Thyroid gland (tissue), 4 donors: ENCODE results near the gene CREM. TPM values are rescaled to one million over a fixed set of nuclear protein-coding genes. Genes with fewer than 3 reads are reported as not detected.

ENCODE experiments used
- DNase-seq, 2 donors: peaks; one replicate each; pipeline ENCODE4 v3.0.0-alpha.2; 2019
- H3K27ac ChIP-seq, 3 donors: fragments of 200-600 bp; sonication (generic); 1 replicate in 2 of 3; 2 replicates in 1 of 3; pipeline ENCODE4 v1.5.1; 2016 to 2019; ENCODE audit warnings: mild to moderate bottlenecking in 1 of 3, moderate library complexity in 1 of 3
- H3K27me3 ChIP-seq: fragments of 200-600 bp; sonication (generic); one replicate; pipeline ENCODE4 v1.5.1; 2019
- H3K36me3 ChIP-seq, 2 donors: fragments of 200-600 bp; sonication (generic); one replicate each; pipeline ENCODE4 v1.5.1; 2016 to 2019
- H3K4me1 ChIP-seq, 2 donors: fragments of 200-600 bp; sonication (generic); one replicate each; pipeline ENCODE4 v1.5.1; 2017 to 2019
- H3K4me3 ChIP-seq, 3 donors: fragments of 200-600 bp; sonication (generic); replicated peaks in 1 of 3; 1 replicate in 2 of 3; 2 replicates in 1 of 3; pipeline ENCODE4 v1.5.1; 2016; ENCODE audit warnings: mild to moderate bottlenecking in 1 of 3
- H3K9me3 ChIP-seq: fragments of 200-600 bp; sonication (generic); one replicate; pipeline ENCODE4 v1.5.1; 2017
- CTCF ChIP-seq, 6 experiments: fragments of 200-600 bp in 3 of 6; fragments of 450-650 bp in 3 of 6; sonication (generic) in 3 of 6; IDR thresholded peaks; one replicate each; pipeline ENCODE4 v1.5.1; 2016 to 2019; ENCODE audit warnings: antibody characterized with exemption in 6 of 6, mild to moderate bottlenecking in 2 of 6, inconsistent platforms in 1 of 6, moderate library complexity in 1 of 6
- POLR2A ChIP-seq, 2 donors: fragments of 450-650 bp; IDR thresholded peaks; one replicate each; pipeline ENCODE4 v1.6.1; 2017; ENCODE audit warnings: antibody characterized with exemption in 2 of 2, mild to moderate bottlenecking in 2 of 2, moderate library complexity in 1 of 2
- WGBS, 2 donors: methylation state at CpG; one replicate each; pipeline ENCODE4 v1.1.5; 2017; 5-methylcytosine and 5-hydroxymethylcytosine counted together
- intact Hi-C: fragments of 100-400 bp; cut with DNase I; formaldehyde crosslinking; loops from one replicate; pipeline ENCODE4 v1.15.1; 2023
- total RNA-seq, 4 donors: library from RNA; depleted of rRNA; stranded (reverse); fragments of >200 nt; gene quantifications; one replicate each; pipeline ENCODE4 v1.2.3, GENCODE V29; 2016

Gene CREM
- total RNA-seq, 4 donors from 2014 or later, result 39.9 to 64.4 (median 50.5) TPM

DNA sequence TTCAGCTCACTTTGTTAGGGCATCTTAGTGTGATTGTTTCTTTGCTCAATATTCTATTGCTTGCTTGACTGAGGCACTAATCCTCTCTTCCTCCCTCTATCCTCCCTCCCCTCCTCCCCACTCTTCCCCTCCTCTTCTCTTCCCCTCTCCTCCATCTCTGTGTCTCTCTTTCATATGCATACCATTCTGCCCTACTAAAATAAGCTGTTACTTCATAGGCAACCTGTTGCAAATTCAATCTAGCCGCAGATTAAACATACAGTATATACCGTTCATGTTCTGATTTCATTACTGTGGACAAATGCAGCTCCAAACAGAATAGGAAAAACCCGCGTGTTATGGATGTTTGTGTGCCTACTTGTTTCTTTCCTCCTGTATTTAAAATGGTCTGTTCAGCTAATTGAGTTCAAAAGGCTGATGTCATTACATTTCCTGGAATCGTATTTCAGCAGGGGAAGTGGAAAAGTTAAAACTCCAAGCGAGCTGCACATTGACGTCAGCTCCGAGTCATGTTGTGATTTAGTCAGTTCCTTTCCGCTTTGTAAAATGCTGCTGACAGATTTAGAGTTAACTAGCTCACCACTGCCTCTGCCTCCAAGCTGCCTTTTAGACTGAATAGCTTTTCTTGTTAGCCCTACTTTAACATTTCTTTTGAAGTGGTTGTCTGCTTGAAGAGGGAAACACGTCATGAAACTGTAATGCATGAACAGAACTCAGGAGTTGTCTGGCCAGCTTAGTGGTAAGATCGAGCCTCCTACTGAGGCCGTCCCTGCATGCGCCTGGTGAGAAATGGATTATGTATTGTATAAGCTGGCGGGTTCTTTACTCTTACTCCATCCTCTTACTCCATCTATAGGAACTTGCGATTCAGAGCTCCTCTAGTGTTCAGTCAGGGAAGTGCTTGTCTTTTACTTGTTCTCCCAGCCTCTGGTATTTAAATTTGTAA is 69.0 kb downstream of the CREM start:
- no peaks in the 10 kb centered on the region for H3K27me3 ChIP-seq
- H3K36me3 ChIP-seq, result no peaks in the 10 kb centered on the region
- H3K4me1 ChIP-seq, result peaks cover 0 to 9% of the 10 kb centered on the region in 2 donors
- TF ChIP-seq CTCF (IDR thresholded peaks at IDR 0.05) (peak; percentile 70 to 92 (median 85)), POLR2A (IDR thresholded peaks at IDR 0.05) (peak in 1 of 2 donors; percentile 66)
- peak; percentile 70 to 72 for DNase-seq
- H3K4me3 ChIP-seq, result peak overlapping the region in 2 of 3 donors; percentile 2 to 26
- intact Hi-C loops, result loop anchor here (5.0 kb wide), 1 partner anchor 73 kb away; no protein-coding TSS in a partner anchor
- peak overlapping the region; percentile 68 to 96 (median 93) for H3K27ac ChIP-seq
- H3K9me3 ChIP-seq, result no peaks in the 10 kb centered on the region
- 1% methylated on average over 15 of the region's 15 CpGs for WGBS, 2 donors

GRCh38 chr10:35200487-35200886 is 73.8 kb downstream of the CREM start:
- H3K27ac ChIP-seq, result no peak overlapping the region
- intact Hi-C loops, result no loop called here
- no peaks in the 10 kb centered on the region for H3K4me1 ChIP-seq
- H3K9me3 ChIP-seq, result no peaks in the 10 kb centered on the region
- H3K4me3 ChIP-seq, result no peak overlapping the region
- H3K36me3 ChIP-seq, result no peaks in the 10 kb centered on the region
- no peak for DNase-seq
- TF ChIP-seq POLR2A (IDR thresholded peaks at IDR 0.05) (no peak), CTCF (IDR thresholded peaks at IDR 0.05) (no peak)
- WGBS, 2 donors, result 73 to 80% methylated on average over 1 of the region's 1 CpG
- no peaks in the 10 kb centered on the region for H3K27me3 ChIP-seq

DNA sequence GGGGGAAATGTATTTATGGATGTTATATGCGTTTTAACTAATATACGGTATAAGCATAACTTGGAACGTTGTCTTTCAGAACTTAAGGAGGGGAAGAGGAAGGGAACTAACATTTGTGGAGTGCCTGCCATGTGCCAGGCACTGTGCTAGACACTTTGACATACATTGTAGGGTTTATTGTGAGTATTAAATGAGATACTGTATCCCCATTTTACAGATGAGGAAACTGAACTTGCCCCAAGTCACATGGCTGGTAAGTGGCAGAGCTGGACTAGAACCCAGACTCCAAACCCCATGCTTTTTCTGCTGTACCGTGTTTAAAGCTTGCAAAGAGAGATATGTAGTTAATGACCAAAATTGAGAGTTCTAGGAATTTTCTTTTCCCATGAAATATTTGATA is 74.6 kb downstream of the CREM start:
- H3K36me3 ChIP-seq, result no peaks in the 10 kb centered on the region
- no peak for DNase-seq
- whole genome bisulfite sequencing, 2 donors, result 92 to 95% methylated on average over 4 of the region's 4 CpGs
- no peak overlapping the region for H3K27ac ChIP-seq
- TF ChIP-seq POLR2A (IDR thresholded peaks at IDR 0.05), result no peak
- no peak for TF ChIP-seq CTCF (IDR thresholded peaks at IDR 0.05)
- no peak overlapping the region for H3K4me3 ChIP-seq
- no peaks in the 10 kb centered on the region for H3K9me3 ChIP-seq
- H3K4me1 ChIP-seq, result no peaks in the 10 kb centered on the region
- no peaks in the 10 kb centered on the region for H3K27me3 ChIP-seq
- intact Hi-C loops, result no loop called here

GRCh38 chr10:35202050-35202449 is 75.4 kb downstream of the CREM start:
- TF ChIP-seq POLR2A (IDR thresholded peaks at IDR 0.05) (no peak), CTCF (IDR thresholded peaks at IDR 0.05) (no peak)
- intact Hi-C loops, result no loop called here
- no peaks in the 10 kb centered on the region for H3K4me1 ChIP-seq
- DNase-seq, result no peak
- no peaks in the 10 kb centered on the region for H3K36me3 ChIP-seq
- no peak overlapping the region for H3K27ac ChIP-seq
- H3K4me3 ChIP-seq, result no peak overlapping the region
- no peaks in the 10 kb centered on the region for H3K27me3 ChIP-seq
- no peaks in the 10 kb centered on the region for H3K9me3 ChIP-seq

GRCh38 chr10:35203745-35204144 is 77.1 kb downstream of the CREM start:
- no peak overlapping the region for H3K4me3 ChIP-seq
- WGBS, 2 donors, result 81 to 86% methylated on average over 4 of the region's 4 CpGs
- DNase-seq, result no peak
- no peaks in the 10 kb centered on the region for H3K4me1 ChIP-seq
- H3K9me3 ChIP-seq, result no peaks in the 10 kb centered on the region
- H3K27me3 ChIP-seq, result no peaks in the 10 kb centered on the region
- H3K27ac ChIP-seq, result no peak overlapping the region
- intact Hi-C loops, result no loop called here
- TF ChIP-seq CTCF (IDR thresholded peaks at IDR 0.05) (no peak), POLR2A (IDR thresholded peaks at IDR 0.05) (no peak)
- H3K36me3 ChIP-seq, result no peaks in the 10 kb centered on the region
